H54 (cell line): Measurements from ENCODE around the gene ACTG1.

ENCODE experiments used
- DNase-seq: peaks from one replicate; pipeline ENCODE4 v3.0.0; 2011; ENCODE audit warnings: low spot score, mixed read lengths; ENCODE audit not compliant: insufficient read length
- FAIRE-seq: peaks from 3 replicates; lab custom pipeline; 2011; peaks lifted over from hg19 to GRCh38; lab: Jason Lieb, UNC
- POLR2A ChIP-seq: IDR thresholded peaks from 2 replicates; pipeline ENCODE4 v1.6.1; 2011; ENCODE audit warnings: low read depth, mild to moderate bottlenecking, low read length

The ACTG1 gene

GRCh38 chr17:81539961-81540675 is 27.5 kb upstream of the ACTG1 start:
- no peak for DNase-seq
- no peak for FAIRE-seq
- TF ChIP-seq POLR2A = no peak

- no peak for FAIRE-seq
- TF ChIP-seq POLR2A = no peak
Measured at GRCh38 chr17:81539571-81539900, 26.9 kb upstream of the ACTG1 start.

GRCh38 chr17:81538651-81539570 is 26.3 kb upstream of the ACTG1 start:
- no peak for DNase-seq
- no peak for FAIRE-seq
- no peak for TF ChIP-seq POLR2A

More at GRCh38 chr17:81539571-81539900, 26.9 kb upstream of the ACTG1 start:
- no peak for DNase-seq

- DNase-seq = no peak
Measured at GRCh38 chr17:81537856-81538555, 25.4 kb upstream of the ACTG1 start.

GRCh38 chr17:81537343-81537855 is 24.8 kb upstream of the ACTG1 start:
- DNase-seq (no peak), FAIRE-seq (no peak)

More at GRCh38 chr17:81537856-81538555, 25.4 kb upstream of the ACTG1 start:
- no peak for TF ChIP-seq POLR2A
- FAIRE-seq = no peak

GRCh38 chr17:81536299-81537290 is 24.0 kb upstream of the ACTG1 start:
- no peak for FAIRE-seq
- no peak for DNase-seq
- no peak for TF ChIP-seq POLR2A

More at GRCh38 chr17:81537343-81537855, 24.8 kb upstream of the ACTG1 start:
- TF ChIP-seq POLR2A = no peak

- no peak for DNase-seq
- FAIRE-seq = no peak
- TF ChIP-seq POLR2A = no peak
Measured at GRCh38 chr17:81535480-81536298, 23.1 kb upstream of the ACTG1 start.

- FAIRE-seq = no peak
- no peak for TF ChIP-seq POLR2A
- DNase-seq = no peak
Measured at GRCh38 chr17:81535007-81535328, 22.4 kb upstream of the ACTG1 start.

GRCh38 chr17:81534157-81535006 is 21.8 kb upstream of the ACTG1 start:
- FAIRE-seq = no peak
- no peak for TF ChIP-seq POLR2A
- no peak for DNase-seq

GRCh38 chr17:81533339-81534141 is 20.9 kb upstream of the ACTG1 start:
- FAIRE-seq = no peak
- TF ChIP-seq POLR2A = no peak
- no peak for DNase-seq
